DOHH2 (cell line): ENCODE results near the gene PEAK1.

Experiments
- EZH2phosphoT487 ChIP-seq: fragments of 200-600 bp; sonication (generic); IDR thresholded peaks from 2 replicates; pipeline ENCODE4 v1.6.1; 2017; ENCODE audit warnings: borderline replicate concordance, mild to moderate bottlenecking, antibody characterized with exemption, low read length, moderate library complexity, mixed read lengths
- TF ChIP-seq, protein P1 (sequence below): fragments of 200-600 bp; sonication (generic); IDR thresholded peaks from one replicate; pipeline ENCODE4 v1.5.1; 2014; ENCODE audit warnings: antibody characterized with exemption, mild to moderate bottlenecking, low read depth, low read length; ENCODE audit not compliant: poor library complexity, severe bottlenecking

DNA sequence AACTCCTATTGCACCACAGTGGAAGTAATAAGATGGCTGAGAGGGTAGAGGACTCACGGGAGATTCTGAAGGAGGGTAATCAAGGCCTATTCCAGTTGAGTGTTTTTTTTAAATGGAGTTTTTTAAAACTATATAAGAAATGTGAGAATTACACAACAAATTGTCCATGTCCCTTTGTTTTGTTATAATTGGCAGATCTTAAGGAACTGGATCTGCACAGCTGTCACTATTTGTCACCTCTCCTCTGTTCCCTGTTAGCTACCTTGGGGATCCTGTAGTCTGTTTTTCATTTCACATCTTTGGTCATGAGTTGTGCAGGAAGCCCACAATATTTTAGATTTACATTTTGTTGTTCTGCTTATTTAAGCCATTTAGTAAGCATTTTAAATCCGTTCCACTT is 271.7 kb downstream of the PEAK1 start:
- TF ChIP-seq, protein P1, sequence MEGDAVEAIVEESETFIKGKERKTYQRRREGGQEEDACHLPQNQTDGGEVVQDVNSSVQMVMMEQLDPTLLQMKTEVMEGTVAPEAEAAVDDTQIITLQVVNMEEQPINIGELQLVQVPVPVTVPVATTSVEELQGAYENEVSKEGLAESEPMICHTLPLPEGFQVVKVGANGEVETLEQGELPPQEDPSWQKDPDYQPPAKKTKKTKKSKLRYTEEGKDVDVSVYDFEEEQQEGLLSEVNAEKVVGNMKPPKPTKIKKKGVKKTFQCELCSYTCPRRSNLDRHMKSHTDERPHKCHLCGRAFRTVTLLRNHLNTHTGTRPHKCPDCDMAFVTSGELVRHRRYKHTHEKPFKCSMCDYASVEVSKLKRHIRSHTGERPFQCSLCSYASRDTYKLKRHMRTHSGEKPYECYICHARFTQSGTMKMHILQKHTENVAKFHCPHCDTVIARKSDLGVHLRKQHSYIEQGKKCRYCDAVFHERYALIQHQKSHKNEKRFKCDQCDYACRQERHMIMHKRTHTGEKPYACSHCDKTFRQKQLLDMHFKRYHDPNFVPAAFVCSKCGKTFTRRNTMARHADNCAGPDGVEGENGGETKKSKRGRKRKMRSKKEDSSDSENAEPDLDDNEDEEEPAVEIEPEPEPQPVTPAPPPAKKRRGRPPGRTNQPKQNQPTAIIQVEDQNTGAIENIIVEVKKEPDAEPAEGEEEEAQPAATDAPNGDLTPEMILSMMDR, result no peak
- no peak for TF ChIP-seq EZH2phosphoT487
